VCaP (cell line): Measurements from ENCODE around the gene SST.

Experiments used
- H3K27ac ChIP-seq: fragments of 450-650 bp; 2 replicates; pipeline ENCODE4 v1.5.1; 2017
- TF ChIP-seq, protein P1 (sequence below): fragments of 450-650 bp; conservative IDR thresholded peaks from 2 replicates; pipeline ENCODE4 v1.5.1; 2017; ENCODE audit warnings: mild to moderate bottlenecking, moderate library complexity

Gene SST

DNA sequence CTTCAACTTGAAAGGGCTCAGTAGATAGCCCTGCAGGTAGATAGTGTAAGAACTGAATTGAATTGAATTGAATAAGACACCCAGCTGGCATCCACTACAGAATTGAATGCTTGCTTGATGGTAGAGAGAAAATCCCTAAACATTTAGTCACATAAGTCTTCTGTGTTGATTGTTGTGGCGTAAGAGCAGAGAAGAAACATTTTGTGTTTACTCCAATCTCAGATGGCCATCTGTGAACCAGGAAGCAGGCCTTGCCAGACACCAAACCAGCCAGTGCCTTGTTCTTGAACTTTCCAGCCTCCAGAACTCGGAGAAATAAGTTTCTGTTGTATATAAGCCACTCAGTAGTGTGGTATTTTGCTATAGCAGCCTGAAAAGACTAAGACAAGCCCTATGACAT, 43.6 kb downstream of the SST start:
- TF ChIP-seq, protein P1, sequence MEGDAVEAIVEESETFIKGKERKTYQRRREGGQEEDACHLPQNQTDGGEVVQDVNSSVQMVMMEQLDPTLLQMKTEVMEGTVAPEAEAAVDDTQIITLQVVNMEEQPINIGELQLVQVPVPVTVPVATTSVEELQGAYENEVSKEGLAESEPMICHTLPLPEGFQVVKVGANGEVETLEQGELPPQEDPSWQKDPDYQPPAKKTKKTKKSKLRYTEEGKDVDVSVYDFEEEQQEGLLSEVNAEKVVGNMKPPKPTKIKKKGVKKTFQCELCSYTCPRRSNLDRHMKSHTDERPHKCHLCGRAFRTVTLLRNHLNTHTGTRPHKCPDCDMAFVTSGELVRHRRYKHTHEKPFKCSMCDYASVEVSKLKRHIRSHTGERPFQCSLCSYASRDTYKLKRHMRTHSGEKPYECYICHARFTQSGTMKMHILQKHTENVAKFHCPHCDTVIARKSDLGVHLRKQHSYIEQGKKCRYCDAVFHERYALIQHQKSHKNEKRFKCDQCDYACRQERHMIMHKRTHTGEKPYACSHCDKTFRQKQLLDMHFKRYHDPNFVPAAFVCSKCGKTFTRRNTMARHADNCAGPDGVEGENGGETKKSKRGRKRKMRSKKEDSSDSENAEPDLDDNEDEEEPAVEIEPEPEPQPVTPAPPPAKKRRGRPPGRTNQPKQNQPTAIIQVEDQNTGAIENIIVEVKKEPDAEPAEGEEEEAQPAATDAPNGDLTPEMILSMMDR = no peak
- H3K27ac ChIP-seq = no peak overlapping the region

DNA sequence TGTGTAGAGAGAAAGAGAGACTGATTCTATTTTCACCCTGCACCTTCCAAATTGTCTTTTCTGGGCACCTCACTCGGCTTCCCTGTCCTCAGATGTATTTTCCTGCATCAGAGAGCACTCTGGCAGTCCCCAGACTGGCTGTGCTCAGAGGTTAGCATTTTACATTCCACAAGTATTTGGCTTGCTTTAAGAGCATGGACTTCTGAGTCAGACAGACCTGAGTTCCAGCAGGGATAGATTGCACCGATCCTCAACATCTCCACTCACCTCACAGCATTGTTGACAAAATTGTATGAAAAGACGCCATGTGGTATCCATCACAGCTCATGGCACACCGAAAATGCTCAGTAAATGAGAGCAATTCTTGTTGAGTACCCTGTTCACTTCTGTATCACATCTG, 45.6 kb downstream of the SST start:
- no peak overlapping the region for H3K27ac ChIP-seq
- TF ChIP-seq, protein P1 = no peak

DNA sequence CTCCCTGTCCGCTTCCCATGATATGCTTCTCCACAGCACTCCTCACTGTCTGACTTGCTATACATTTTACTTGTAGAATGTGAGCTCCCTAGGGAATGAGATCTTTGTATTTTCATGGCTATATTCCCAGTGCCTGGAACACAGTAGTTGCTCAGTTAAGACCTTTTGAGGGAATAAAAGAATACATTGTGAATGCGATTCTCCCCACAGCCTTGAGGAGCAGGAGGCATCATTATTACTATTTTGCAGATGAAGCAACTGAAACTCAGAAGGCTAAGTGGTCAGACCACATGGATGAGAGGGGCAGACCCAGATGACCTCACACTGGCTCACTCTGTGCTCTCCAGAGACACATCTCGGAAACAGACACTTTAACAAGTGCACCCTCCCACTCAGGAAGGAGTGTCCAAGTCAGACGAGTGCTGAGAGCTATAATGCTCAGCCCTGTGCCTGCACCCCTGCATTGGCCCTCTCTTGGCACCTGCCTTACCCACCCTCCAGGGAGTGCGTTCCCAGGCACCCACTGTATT, 46.8 kb downstream of the SST start:
- TF ChIP-seq, protein P1 = no peak
- no peak overlapping the region for H3K27ac ChIP-seq

- no peak overlapping the region for H3K27ac ChIP-seq
- TF ChIP-seq, protein P1 = no peak
These were observed 48.3 kb downstream of the SST start for GRCh38 chr3:187621881-187622280.

GRCh38 chr3:187619461-187619860, 50.7 kb downstream of the SST start:
- TF ChIP-seq, protein P1 = no peak
- no peak overlapping the region for H3K27ac ChIP-seq
